HG03025 (cell line): Measurements from ENCODE around the gene PRICKLE1.

Experiments
- ATAC-seq: cut with Tn5 transposase; IDR thresholded peaks from one replicate; pipeline ENCODE4 v1.9.1; 2021; ENCODE audit warnings: mild to moderate bottlenecking, moderate library complexity; ENCODE audit not compliant: unreplicated experiment, low FRiP score

The PRICKLE1 gene

GRCh38 chr12:42502682-42503081 is 86.9 kb downstream of the PRICKLE1 start:
- ATAC-seq: no peak

- no peak for ATAC-seq
These were observed 90.8 kb downstream of the PRICKLE1 start for GRCh38 chr12:42498549-42499247.

- no peak for ATAC-seq
These were observed 92.7 kb downstream of the PRICKLE1 start for GRCh38 chr12:42496886-42497285.

GRCh38 chr12:42495244-42495643 is 94.3 kb downstream of the PRICKLE1 start:
- no peak for ATAC-seq

GRCh38 chr12:42492267-42492666 is 97.3 kb downstream of the PRICKLE1 start:
- no peak for ATAC-seq

- no peak for ATAC-seq
These were observed 99.2 kb downstream of the PRICKLE1 start for GRCh38 chr12:42490261-42490842.

- no peak for ATAC-seq
These were observed 103.1 kb downstream of the PRICKLE1 start for GRCh38 chr12:42486407-42486806.

GRCh38 chr12:42485823-42486222 is 103.7 kb downstream of the PRICKLE1 start:
- ATAC-seq: no peak

- ATAC-seq: no peak
These were observed 104.5 kb downstream of the PRICKLE1 start for GRCh38 chr12:42484996-42485395.

- peak; percentile 28 for ATAC-seq
These were observed 106.1 kb downstream of the PRICKLE1 start for GRCh38 chr12:42483521-42483790.

- peak; percentile 75 for ATAC-seq
These were observed 106.6 kb downstream of the PRICKLE1 start for GRCh38 chr12:42482748-42483520.

- no peak for ATAC-seq
These were observed 107.4 kb downstream of the PRICKLE1 start for GRCh38 chr12:42482041-42482747.

GRCh38 chr12:42481368-42481767 is 108.2 kb downstream of the PRICKLE1 start:
- ATAC-seq: no peak

GRCh38 chr12:42477941-42478340 is 111.6 kb downstream of the PRICKLE1 start:
- ATAC-seq: no peak

GRCh38 chr12:42475106-42475505 is 114.4 kb downstream of the PRICKLE1 start:
- no peak for ATAC-seq

GRCh38 chr12:42474391-42474790 is 115.2 kb downstream of the PRICKLE1 start:
- no peak for ATAC-seq

- no peak for ATAC-seq
These were observed 116.0 kb downstream of the PRICKLE1 start for GRCh38 chr12:42473561-42473960.

- no peak for ATAC-seq
These were observed 116.4 kb downstream of the PRICKLE1 start for GRCh38 chr12:42473130-42473529.

- ATAC-seq: no peak
These were observed 117.2 kb downstream of the PRICKLE1 start for GRCh38 chr12:42472376-42472775.

GRCh38 chr12:42469355-42470175 is 120.0 kb downstream of the PRICKLE1 start:
- ATAC-seq: peak; percentile 98
